Osteoblast (primary cell): Measurements from ENCODE around the gene SOHLH2. TPM values are rescaled to one million over a fixed set of nuclear protein-coding genes. Genes with fewer than 3 reads are reported as not detected.
A peak's percentile ranks its signal among the peaks of the same experiment; 100 is the strongest.

Experiments used
- DNase-seq: peaks from one replicate; pipeline ENCODE4 v3.0.0; 2011; ENCODE audit warnings: low spot score, mixed read lengths; ENCODE audit not compliant: insufficient read length; ENCODE audit errors: missing footprints
- H2AFZ ChIP-seq: 2 replicates; pipeline ENCODE4 v1.6.0; 2011; ENCODE audit warnings: mild to moderate bottlenecking, low read length
- H3K27ac ChIP-seq: 2 replicates; pipeline ENCODE4 v1.5.1; 2011; ENCODE audit warnings: mild to moderate bottlenecking, low read depth, low read length, moderate library complexity
- H3K27me3 ChIP-seq: 2 replicates; pipeline ENCODE4 v1.6.0; 2012; ENCODE audit warnings: mild to moderate bottlenecking, control low read depth, inconsistent platforms, low read length, moderate library complexity; ENCODE audit not compliant: insufficient read depth
- H3K36me3 ChIP-seq: 2 replicates; pipeline ENCODE4 v1.5.1; 2011; ENCODE audit warnings: mild to moderate bottlenecking, low read length, control low read depth, moderate library complexity; ENCODE audit not compliant: insufficient read depth
- H3K4me1 ChIP-seq: 2 replicates; pipeline ENCODE4 v1.5.1; 2011; ENCODE audit warnings: mild to moderate bottlenecking, low read length, control low read depth, moderate library complexity; ENCODE audit not compliant: insufficient read depth
- H3K4me2 ChIP-seq: 2 replicates; pipeline ENCODE4 v1.6.0; 2011; ENCODE audit warnings: mild to moderate bottlenecking, low read length; ENCODE audit not compliant: insufficient read depth
- H3K4me3 ChIP-seq: fragments of 200-600 bp; sonication (generic); 3 replicates; pipeline ENCODE4 v1.5.1; 2012; ENCODE audit warnings: mild to moderate bottlenecking, low read length, inconsistent platforms; ENCODE audit not compliant: insufficient read depth
- H3K79me2 ChIP-seq: 2 replicates; pipeline ENCODE4 v1.6.0; 2012; ENCODE audit warnings: mild to moderate bottlenecking, low read length, control low read depth, inconsistent platforms; ENCODE audit not compliant: insufficient read depth
- H3K9me3 ChIP-seq: 2 replicates; pipeline ENCODE4 v1.5.1; 2011; ENCODE audit warnings: low read depth, low read length, control low read depth
- H4K20me1 ChIP-seq: 2 replicates; pipeline ENCODE4 v1.6.0; 2012; ENCODE audit warnings: mild to moderate bottlenecking, low read length, control low read depth; ENCODE audit not compliant: insufficient read depth
- CTCF ChIP-seq: IDR thresholded peaks from 2 replicates; pipeline ENCODE4 v1.5.1; 2011; ENCODE audit warnings: mild to moderate bottlenecking, low read depth, low read length, moderate library complexity; ENCODE audit errors: extremely low read depth
- total RNA-seq: library from RNA; depleted of rRNA; stranded (reverse); fragments of >200 nt; gene quantifications from 2 replicates; pipeline ENCODE4 v1.2.3, GENCODE V29; 2012

SOHLH2 gene
- total RNA-seq, 1 donor: 2.2 TPM

- Histone ChIP-seq H3K4me3 (no peak overlapping the region), H2AFZ (no peak overlapping the region), H3K9me3 (no peaks in the 10 kb centered on the region), H3K4me1 (peaks cover 9% of the 10 kb centered on the region), H3K79me2 (no peaks in the 10 kb centered on the region), H3K27ac (no peak overlapping the region), H4K20me1 (no peaks in the 10 kb centered on the region), H3K36me3 (no peaks in the 10 kb centered on the region), H3K27me3 (no peaks in the 10 kb centered on the region), H3K4me2 (no peak overlapping the region)
- DNase-seq: no peak
- no peak for TF ChIP-seq CTCF
These were observed 38.7 kb downstream of the SOHLH2 start for GRCh38 chr13:36175621-36176020.

GRCh38 chr13:36174923-36175322 is 39.4 kb downstream of the SOHLH2 start:
- H4K20me1 ChIP-seq: no peaks in the 10 kb centered on the region
- H3K79me2 ChIP-seq: no peaks in the 10 kb centered on the region
- no peak overlapping the region for H3K4me2 ChIP-seq
- no peak for TF ChIP-seq CTCF
- no peaks in the 10 kb centered on the region for H3K27me3 ChIP-seq
- H3K4me1 ChIP-seq: peaks cover 9% of the 10 kb centered on the region
- H3K27ac ChIP-seq: no peak overlapping the region
- H3K4me3 ChIP-seq: no peak overlapping the region
- H3K9me3 ChIP-seq: no peaks in the 10 kb centered on the region
- DNase-seq: no peak
- H2AFZ ChIP-seq: no peak overlapping the region
- no peaks in the 10 kb centered on the region for H3K36me3 ChIP-seq

- no peak overlapping the region for H3K27ac ChIP-seq
- no peak overlapping the region for H2AFZ ChIP-seq
- DNase-seq: peak; percentile 71
- peaks cover 9% of the 10 kb centered on the region for H3K4me1 ChIP-seq
- no peaks in the 10 kb centered on the region for H4K20me1 ChIP-seq
- no peak overlapping the region for H3K4me2 ChIP-seq
- no peaks in the 10 kb centered on the region for H3K36me3 ChIP-seq
- no peaks in the 10 kb centered on the region for H3K79me2 ChIP-seq
- H3K4me3 ChIP-seq: no peak overlapping the region
- H3K9me3 ChIP-seq: no peaks in the 10 kb centered on the region
- TF ChIP-seq CTCF: no peak
- no peaks in the 10 kb centered on the region for H3K27me3 ChIP-seq
These were observed 40.6 kb downstream of the SOHLH2 start for GRCh38 chr13:36173571-36174322.

- Histone ChIP-seq H3K4me1 (peaks cover 16% of the 10 kb centered on the region), H3K9me3 (no peaks in the 10 kb centered on the region), H3K4me3 (no peak overlapping the region), H3K27ac (no peak overlapping the region), H3K27me3 (peaks cover 2% of the 10 kb centered on the region), H3K4me2 (no peak overlapping the region), H3K36me3 (no peaks in the 10 kb centered on the region), H4K20me1 (no peaks in the 10 kb centered on the region), H3K79me2 (no peaks in the 10 kb centered on the region), H2AFZ (no peak overlapping the region)
- no peak for DNase-seq
- no peak for TF ChIP-seq CTCF
These were observed 48.3 kb downstream of the SOHLH2 start for GRCh38 chr13:36166046-36166445.
